HG02623 (cell line): ENCODE data around the gene GNAS-AS1.

Experiments used
- ATAC-seq: cut with Tn5 transposase; IDR thresholded peaks from one replicate; pipeline ENCODE4 v1.9.1; 2021; ENCODE audit warnings: moderate library complexity; ENCODE audit not compliant: unreplicated experiment

The GNAS-AS1 gene

GRCh38 chr20:58863044-58863790 is 12.5 kb upstream of the GNAS-AS1 start:
- ATAC-seq = no peak

- ATAC-seq = no peak
Measured at GRCh38 chr20:58855506-58856389, 5.0 kb upstream of the GNAS-AS1 start.

GRCh38 chr20:58854638-58855471 is 4.2 kb upstream of the GNAS-AS1 start:
- ATAC-seq = no peak

- ATAC-seq = no peak
Measured at GRCh38 chr20:58853976-58854637, 3.4 kb upstream of the GNAS-AS1 start.

- no peak for ATAC-seq
Measured at GRCh38 chr20:58853466-58853865, 2.8 kb upstream of the GNAS-AS1 start.

GRCh38 chr20:58852543-58853271 is 2.0 kb upstream of the GNAS-AS1 start, which contains the start of gene GNAS:
TSS of gene GNAS (plus strand) at chr20:58852716.
- no peak for ATAC-seq

- no peak for ATAC-seq
Measured at GRCh38 chr20:58851969-58852458, 1.3 kb upstream of the GNAS-AS1 start.

GRCh38 chr20:58851221-58851968 is 693 bp upstream of the GNAS-AS1 start:
- ATAC-seq = no peak

GRCh38 chr20:58847463-58847862 is 3.2 kb downstream of the GNAS-AS1 start:
- ATAC-seq = no peak

GRCh38 chr20:58845706-58846105 is 5.0 kb downstream of the GNAS-AS1 start:
- ATAC-seq = no peak

- no peak for ATAC-seq
Measured at GRCh38 chr20:58843128-58843556, 7.6 kb downstream of the GNAS-AS1 start.

- no peak for ATAC-seq
Measured at GRCh38 chr20:58842276-58842675, 8.4 kb downstream of the GNAS-AS1 start.

- no peak for ATAC-seq
Measured at GRCh38 chr20:58841539-58842264, 9.0 kb downstream of the GNAS-AS1 start.

- no peak for ATAC-seq
Measured at GRCh38 chr20:58840816-58841538, 9.7 kb downstream of the GNAS-AS1 start.

- ATAC-seq = no peak
Measured at GRCh38 chr20:58839991-58840747, 10.5 kb downstream of the GNAS-AS1 start.

GRCh38 chr20:58839474-58839874 is 11.2 kb downstream of the GNAS-AS1 start:
- no peak for ATAC-seq

GRCh38 chr20:58838174-58838573 is 12.5 kb downstream of the GNAS-AS1 start:
- ATAC-seq = no peak
